ENCODE data around the gene LRRC37A2.
A peak's percentile ranks its signal among the peaks of the same experiment; 100 is the strongest.
"Not testable (repeated sequence)": the region's sequence is repeated elsewhere in the genome, so short reads cannot be mapped to it uniquely, and the experiment has no call there.

The LRRC37A2 gene

DNA sequence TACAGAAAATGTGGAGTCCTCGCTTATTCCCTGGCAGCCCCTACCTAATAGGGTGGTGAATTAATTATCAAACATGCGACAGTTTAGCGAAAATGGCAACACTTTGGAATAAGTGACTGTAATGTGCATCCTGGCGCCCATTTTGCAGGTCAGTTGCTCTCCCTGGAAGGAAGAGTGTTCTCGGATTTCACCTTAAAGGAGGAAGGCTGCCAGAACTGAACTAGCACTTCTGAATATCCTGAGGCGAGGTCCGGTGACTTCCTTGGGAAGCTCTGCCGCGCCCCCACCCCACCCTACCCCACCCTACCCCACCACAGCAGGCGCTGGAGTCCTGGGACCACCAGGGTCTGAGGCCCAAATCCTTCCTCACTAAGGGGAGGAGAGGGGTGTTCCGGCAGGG, at the start of gene LRRC37A2:
LRRC37A2 (plus strand) TSS at position 301 of the 400 bp plus-strand sequence. CDS start 245 bp downstream, outside the sequence.
- not testable (repeated sequence) for H3K4me3 ChIP-seq (ENCODE audit: low read length)

DNA sequence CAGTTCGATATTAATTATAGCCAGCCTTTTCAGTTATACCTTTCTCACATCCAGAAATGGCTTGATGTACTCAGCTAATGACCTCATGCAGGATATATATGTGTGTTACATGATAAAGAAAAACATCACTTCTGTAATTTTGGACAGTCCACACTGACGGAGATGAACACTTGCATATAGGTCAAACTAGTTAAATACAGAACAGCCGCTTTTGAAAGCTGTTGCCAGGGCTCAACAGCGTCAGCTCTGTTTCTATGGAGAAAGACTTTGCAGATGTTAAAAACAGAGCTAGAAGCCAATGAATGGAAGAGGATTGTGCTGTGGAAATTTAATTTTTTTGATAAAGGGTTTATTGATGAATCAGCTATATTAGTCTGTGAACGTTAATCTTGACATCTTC, 44.6 kb upstream of the LRRC37A2 start:
- not testable (repeated sequence) for H3K4me3 ChIP-seq (ENCODE audit: low read length)

- not testable (repeated sequence) for H3K4me3 ChIP-seq (ENCODE audit: low read length)
Observed at GRCh38 chr17:46474489-46474888, 37.8 kb upstream of the LRRC37A2 start.

DNA sequence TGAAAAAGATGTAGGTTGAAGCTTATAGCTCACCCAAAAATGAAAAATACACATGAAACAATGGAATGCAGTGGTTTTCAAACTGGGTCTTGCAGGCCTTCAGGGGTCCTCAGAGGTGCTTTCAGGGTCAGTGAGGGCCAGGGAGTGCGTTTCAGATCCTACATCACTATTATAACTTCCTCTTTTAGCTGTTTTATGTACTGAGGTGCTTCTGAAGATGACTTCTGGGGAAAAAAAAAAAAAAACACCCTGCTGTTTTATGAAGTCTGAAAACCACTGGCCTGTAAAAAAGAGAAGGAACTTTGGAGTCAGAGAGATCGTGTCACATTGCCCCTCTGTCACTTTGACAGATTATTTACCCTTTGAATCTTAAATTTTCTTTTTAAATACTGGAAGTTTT, 36.7 kb upstream of the LRRC37A2 start:
- H3K4me3 ChIP-seq (ENCODE audit: low read length), result not testable (repeated sequence)

DNA sequence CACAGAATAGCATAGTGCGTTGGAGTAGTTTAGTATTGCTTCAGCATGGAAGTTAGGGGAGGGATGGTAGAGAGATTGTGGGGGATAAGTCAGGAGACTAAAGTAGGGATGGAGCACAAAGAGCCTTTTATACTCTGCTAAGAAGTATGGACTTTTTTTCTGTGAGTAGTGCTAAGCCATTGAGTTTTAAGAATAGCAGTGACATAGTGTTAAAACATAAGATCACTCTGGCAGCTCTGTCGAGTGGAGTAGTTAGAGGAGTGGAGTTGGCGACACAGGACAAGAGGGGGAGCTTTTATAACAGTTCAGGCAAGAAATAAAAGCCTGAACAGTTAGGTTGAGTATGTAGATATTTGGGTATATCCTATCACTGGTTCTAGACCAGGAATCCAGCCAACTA, 33.4 kb upstream of the LRRC37A2 start:
- not testable (repeated sequence) for H3K4me3 ChIP-seq (ENCODE audit: low read length)

DNA sequence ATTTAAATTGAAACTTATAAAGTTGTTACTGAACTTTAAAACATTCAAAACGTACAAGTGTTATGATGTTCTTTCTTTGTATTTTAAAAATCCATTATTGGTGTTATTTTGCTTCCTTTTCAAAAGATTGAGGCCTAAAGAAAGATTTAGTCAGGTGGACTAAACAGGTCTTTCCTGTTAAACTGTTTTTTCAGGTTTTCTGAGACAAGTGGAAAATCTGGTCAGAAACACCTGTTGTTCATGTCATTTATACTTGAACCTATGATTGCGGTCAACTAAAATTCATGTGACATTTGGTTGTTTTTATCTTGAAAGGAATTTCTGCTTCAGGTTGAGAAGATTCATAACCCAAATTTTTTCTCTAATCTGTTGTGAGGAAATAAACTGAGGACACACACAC, 31.0 kb upstream of the LRRC37A2 start:
- H3K4me3 ChIP-seq (ENCODE audit: low read length), result not testable (repeated sequence)

DNA sequence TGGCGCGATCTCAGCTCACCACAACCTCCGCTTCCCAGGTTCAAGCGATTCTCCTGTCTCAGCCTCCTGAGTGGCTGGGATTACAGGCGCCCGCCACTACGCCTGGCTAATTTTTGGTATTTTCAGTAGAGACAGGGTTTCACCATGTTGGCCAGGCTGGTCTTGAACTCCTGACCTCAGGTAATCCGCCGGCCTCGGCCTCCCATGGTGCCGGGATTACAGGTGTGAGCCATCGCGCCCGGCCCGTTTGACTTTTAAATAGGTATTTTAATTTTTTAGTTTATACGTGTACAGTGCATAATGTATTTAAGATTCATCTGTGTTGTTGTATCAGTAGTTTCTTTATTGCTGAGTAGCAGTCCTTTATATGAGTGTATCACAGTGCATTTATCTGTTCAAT, 20.2 kb upstream of the LRRC37A2 start:
- not testable (repeated sequence) for H3K4me3 ChIP-seq (ENCODE audit: low read length)

- H3K4me3 ChIP-seq (ENCODE audit: low read length), result not testable (repeated sequence)
Observed at GRCh38 chr17:46499437-46500139, 12.7 kb upstream of the LRRC37A2 start.

DNA sequence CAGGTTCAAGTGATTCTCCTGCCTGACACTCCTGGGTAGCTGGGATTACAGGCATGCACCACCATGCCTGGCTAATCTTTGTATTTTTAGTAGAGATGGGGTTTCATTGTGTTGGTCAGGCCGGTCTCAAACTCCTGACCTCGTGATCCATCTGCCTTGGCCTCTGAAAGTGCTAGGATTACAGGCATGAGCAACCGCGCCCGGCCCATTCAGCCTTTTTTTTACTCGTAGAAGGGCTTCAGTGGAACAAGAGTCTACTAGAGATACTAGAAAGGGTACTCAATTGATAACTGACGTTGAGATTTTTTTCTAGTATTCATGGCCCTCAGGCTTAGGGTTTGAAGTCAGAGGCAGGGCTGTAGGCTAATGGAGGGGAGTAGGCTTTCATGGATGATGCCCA, 6.4 kb upstream of the LRRC37A2 start:
- not testable (repeated sequence) for H3K4me3 ChIP-seq (ENCODE audit: low read length)

GRCh38 chr17:46534716-46535115, 22.4 kb downstream of the LRRC37A2 start:
- H3K4me3 ChIP-seq (ENCODE audit: low read length), result not testable (repeated sequence)

- H3K4me3 ChIP-seq (ENCODE audit: low read length), result not testable (repeated sequence)
Observed at GRCh38 chr17:46548607-46549006, 36.3 kb downstream of the LRRC37A2 start.

GRCh38 chr17:46559155-46559554, 46.9 kb downstream of the LRRC37A2 start:
- not testable (repeated sequence) for H3K4me3 ChIP-seq (ENCODE audit: low read length)

DNA sequence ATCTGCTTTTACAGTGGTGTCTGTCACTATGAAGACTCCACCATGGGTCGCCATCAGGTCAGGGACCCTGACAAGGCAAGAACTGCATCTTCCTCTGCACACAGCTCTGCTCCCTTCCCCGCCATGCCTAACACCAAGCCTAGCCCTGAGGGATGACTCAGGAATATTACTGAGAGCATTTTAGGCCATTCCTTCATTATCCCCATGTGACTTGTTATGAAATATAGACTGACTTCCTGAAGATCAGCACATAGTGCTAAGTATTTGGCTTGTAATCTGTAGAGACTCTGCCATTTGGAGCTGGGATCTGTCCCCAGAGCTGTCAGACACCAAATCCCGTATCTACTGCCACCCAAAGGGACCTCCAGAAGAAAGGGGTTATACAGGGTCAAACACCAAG, 47.8 kb downstream of the LRRC37A2 start:
- H3K4me3 ChIP-seq (ENCODE audit: low read length), result not testable (repeated sequence)

GRCh38 chr17:46566284-46566683, 54.0 kb downstream of the LRRC37A2 start:
- not testable (repeated sequence) for H3K4me3 ChIP-seq (ENCODE audit: low read length)

DNA sequence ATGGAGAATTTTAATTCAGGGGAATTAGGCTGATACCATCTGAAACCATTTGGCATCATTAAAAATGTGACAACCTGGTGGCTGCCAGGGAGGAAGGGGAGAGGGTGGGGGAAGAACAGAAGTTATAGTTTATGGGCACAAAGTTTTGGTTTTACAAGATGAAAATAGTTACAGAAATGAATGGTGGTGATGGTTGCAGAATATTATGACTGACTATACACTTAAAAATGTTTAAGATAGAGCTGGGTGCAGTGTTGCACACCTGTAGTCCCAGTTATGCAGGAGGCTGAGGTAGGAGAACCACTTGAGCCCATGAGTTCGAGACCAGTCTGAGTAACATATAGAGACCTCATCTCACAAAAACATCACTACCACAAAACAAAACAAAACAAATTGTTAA, 54.7 kb downstream of the LRRC37A2 start:
- H3K4me3 ChIP-seq (ENCODE audit: low read length), result not testable (repeated sequence)

DNA sequence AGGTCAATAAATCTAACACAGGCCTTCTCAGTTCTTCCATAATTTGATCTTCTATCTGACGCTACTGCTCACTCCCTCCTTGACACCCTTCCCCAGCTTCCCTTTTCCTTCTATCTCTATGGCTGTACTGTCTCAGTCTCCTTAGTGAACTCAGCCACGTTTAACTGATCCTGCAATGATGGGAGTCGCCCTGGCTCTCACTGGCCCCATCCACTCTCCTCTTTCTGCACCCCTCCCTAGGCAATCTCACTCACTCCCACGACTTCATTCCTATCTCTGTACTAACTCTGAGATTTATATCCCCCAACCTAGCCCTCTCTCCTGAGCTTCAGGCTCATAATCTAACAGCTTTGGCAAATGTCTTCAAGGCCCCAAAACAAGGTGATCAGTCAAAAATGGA, 59.5 kb downstream of the LRRC37A2 start:
- not testable (repeated sequence) for H3K4me3 ChIP-seq (ENCODE audit: low read length)

DNA sequence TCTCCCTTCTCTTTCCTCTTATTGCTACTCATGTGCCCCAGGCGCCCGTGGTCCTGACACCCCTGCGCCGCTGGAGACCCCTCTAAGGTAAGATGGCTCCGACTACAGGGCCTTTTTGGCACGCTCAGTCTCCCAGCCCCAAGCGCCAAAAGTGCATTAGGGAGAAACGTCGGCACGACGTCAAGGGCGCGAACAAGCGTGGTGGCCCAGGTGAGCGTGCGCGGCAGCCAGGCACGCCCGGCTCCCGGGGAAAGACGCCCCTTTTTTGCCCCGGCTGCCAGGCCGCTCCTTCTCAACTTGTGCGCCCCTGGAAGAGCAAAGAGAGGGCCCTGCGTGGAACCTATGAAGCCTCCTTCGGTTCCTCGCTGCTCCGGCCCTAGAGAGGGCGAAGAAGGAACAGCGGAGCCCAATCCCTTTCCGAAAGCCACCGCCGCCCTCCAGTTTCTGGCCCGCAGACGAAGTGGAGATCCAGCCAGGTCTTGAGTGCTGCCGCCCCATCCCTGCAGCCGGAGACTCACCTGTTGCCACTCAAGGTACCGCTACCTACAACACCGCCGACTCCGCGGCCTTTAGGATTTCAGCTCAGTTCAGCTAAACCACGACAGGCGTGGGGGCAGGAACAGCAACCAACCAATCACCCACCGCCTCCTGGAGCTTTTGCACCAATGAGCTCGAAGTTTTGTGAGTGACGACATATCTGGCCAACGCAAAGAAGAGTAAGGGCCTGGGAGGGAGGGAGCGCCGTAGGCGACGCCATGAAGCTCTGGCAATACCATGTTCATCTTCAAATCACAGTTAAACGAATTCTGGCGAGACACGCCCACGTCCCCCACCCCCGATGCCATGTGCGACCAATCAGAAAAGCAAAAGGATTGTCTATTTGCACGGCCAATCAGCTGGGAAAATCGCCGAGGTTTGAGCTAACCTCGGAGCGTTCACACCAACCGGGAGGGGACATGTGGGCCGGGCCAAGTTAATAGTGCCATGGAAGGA, 67.1 kb downstream of the LRRC37A2 start, which contains the start of gene ARL17A:
ARL17A (minus strand) TSS at position 609 of the 993 bp plus-strand sequence. CDS start 3,369 bp downstream, outside the sequence.
- H3K4me3 ChIP-seq (ENCODE audit: low read length), result peak within 1 kb of the TSS; percentile 34; the same call in 1 of the 2 replicates

DNA sequence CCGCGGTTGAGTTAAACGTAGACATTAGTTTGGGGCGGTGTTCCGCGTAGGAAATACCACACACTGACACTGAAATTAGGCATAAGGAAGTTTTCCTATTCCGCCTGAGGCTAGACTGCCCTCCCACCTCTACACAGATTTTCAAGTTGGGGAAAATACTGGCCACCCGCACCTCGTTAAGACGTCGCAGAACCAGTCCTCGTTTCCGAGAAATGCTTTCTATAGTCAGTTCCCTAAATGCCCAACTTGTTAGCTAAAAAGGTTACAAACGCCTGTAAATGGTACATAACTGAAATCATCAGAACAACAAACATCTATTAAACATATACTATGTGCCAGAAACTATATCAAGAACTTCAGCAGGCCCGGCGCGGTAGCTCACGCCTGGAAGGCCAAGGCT, 67.8 kb downstream of the LRRC37A2 start:
- H3K4me3 ChIP-seq (ENCODE audit: low read length), result peak overlapping the region; percentile 34; the same call in 1 of the 2 replicates

DNA sequence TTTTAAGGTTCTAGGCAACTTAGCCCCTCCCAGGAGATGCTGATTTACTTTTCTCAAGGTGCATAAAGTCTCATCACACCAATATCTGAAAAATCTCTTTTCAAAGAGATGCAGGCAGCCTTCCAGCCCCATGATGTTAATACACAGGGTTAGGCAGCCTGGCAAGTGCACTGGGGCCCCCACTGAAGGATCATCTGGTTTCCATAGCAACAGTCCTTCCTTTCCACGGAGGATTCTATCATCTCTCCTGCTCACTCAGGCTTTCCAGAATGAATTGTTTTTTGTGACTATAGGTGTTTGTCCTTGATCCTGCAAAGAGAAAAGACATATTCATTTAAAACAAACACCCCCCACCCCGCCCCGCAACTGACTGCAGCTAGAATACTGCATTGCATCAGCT, 73.2 kb downstream of the LRRC37A2 start:
- H3K4me3 ChIP-seq (ENCODE audit: low read length), result not testable (repeated sequence)

DNA sequence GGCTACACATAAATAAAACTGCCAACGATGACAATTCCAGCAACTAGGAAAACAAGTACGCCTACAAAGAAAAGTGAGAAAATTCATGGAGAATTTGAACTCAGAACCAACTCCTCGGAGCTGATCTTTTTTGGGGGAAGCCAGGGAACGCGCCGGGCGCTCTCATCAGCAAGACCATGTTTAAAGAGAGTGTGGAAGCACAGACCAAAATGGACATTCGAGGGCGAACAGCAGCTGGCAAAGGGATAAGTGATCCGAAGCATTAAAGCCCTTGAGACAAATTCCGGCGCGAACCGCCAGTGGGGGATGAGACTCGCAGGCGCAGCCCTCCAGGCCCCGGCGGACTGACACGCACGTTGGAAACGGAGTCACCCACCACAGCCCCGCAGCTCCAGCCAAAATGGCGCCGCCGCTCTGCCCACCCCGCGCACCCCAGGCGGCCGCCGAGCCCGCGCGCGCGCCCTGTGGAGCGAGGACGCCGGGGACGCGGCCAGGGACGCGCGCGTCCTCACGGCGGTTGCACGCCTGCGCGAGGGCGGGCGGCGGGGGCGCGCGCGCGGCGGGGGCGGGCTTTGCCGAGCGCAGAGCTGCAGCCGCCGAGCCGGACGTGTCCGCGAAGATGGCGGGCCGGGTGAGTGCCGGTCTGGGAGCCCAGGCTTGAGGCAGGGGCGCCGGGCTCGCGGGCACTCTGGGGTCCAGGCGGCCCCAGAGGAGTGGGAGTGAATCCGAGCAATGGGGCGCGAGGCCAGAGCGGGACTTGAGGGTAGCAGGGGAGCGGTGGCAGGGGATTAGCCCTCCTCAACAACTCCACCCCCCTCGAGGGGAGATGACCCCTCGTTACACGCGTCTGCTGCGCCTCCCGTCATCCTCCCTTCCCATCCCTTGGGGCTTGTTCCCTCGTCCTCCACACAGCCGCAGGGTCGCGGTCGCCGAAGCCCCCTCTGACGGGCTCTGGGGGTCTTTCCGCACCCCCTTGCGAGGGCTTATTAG, 78.2 kb downstream of the LRRC37A2 start, which contains the start of gene NSF:
NSF (plus strand) TSS at position 513 of the 990 bp plus-strand sequence; CDS start at position 620, 107 bp downstream.
- H3K4me3 ChIP-seq (ENCODE audit: low read length), result not testable (repeated sequence)

- H3K4me3 ChIP-seq (ENCODE audit: low read length), result not testable (repeated sequence)
Observed at GRCh38 chr17:46591332-46591731, 79.1 kb downstream of the LRRC37A2 start.

Data from GM08714 (cell line).